ENCODE data around the gene ABRAXAS1. TPM values are rescaled to one million over a fixed set of nuclear protein-coding genes. Genes with fewer than 3 reads are reported as not detected.

Gene ABRAXAS1
- total and polyA plus RNA-seq, 2 of the 13 experiments (the other 11 are each of a cell fraction or from before 2014, with no cell fraction given): 14.1 to 14.7 TPM

- peak; percentile 82 for TF ChIP-seq ARNT2 (CRISPR knock-in tag; IDR thresholded peaks at IDR 0.05; ENCODE audit: low read depth)
- TF ChIP-seq GLMP (CRISPR knock-in tag; IDR thresholded peaks at IDR 0.05; ENCODE audit: borderline replicate concordance): no peak
- no peak for TF ChIP-seq FOXP4 (CRISPR knock-in tag; IDR thresholded peaks at IDR 0.05)
- no peak for TF ChIP-seq ZFAT (CRISPR knock-in tag; conservative IDR thresholded peaks at IDR 0.05)
- 0 out of 2 replicates have a peak, but pooled peaks have one; percentile 49 for TF ChIP-seq NKX3-1 (CRISPR knock-in tag; IDR thresholded peaks at IDR 0.05)
- TF ChIP-seq POGK (CRISPR knock-in tag; conservative IDR thresholded peaks at IDR 0.05): peak; percentile 86; the same call in 1 of the 2 replicates
- TF ChIP-seq ZNF234 (CRISPR knock-in tag; conservative IDR thresholded peaks at IDR 0.05): no peak; the same call in 1 of the 2 replicates
- TF ChIP-seq ZNF75D (CRISPR knock-in tag; IDR thresholded peaks at IDR 0.05; ENCODE audit: borderline replicate concordance): no peak
- TF ChIP-seq SMAD9 (CRISPR knock-in tag; IDR thresholded peaks at IDR 0.05): peak; percentile 94; the same call in 1 of the 2 replicates
- TF ChIP-seq BRF2 (CRISPR knock-in tag; IDR thresholded peaks at IDR 0.05): peak; percentile 91
- 0 out of 2 replicates have a peak, but pooled peaks have one; percentile 62 for TF ChIP-seq NFKBIZ (CRISPR knock-in tag; IDR thresholded peaks at IDR 0.05)
- no peak for TF ChIP-seq TRIM22 (IDR thresholded peaks at IDR 0.05)
- no peak for TF ChIP-seq ARNT (IDR thresholded peaks at IDR 0.05)
- peak; percentile 62; the same call in 1 of the 2 replicates for TF ChIP-seq ISL2 (CRISPR knock-in tag; IDR thresholded peaks at IDR 0.05)
- TF ChIP-seq DNMT1 (CRISPR knock-in tag; IDR thresholded peaks at IDR 0.05): 0 out of 2 replicates have a peak, but pooled peaks have one; percentile 87
- no peak for TF ChIP-seq TSC22D2 (CRISPR knock-in tag; IDR thresholded peaks at IDR 0.05; ENCODE audit: borderline replicate concordance)
- no peak for TF ChIP-seq ATF5 (CRISPR knock-in tag; IDR thresholded peaks at IDR 0.05; ENCODE audit: low read depth)
- peak; percentile 72 for TF ChIP-seq SRSF1 (optimal IDR thresholded peaks at IDR 0.05; ENCODE audit: low read depth, low read length)
- TF ChIP-seq ZNF652 (CRISPR knock-in tag; IDR thresholded peaks at IDR 0.05; ENCODE audit: borderline replicate concordance, low read depth): no peak
- no peak for TF ChIP-seq NFE2L2 (IDR thresholded peaks at IDR 0.05; ENCODE audit: low read length)
Observed at GRCh38 chr4:83484500-83485461, at the start of gene ABRAXAS1 (continued).

Data from HepG2 (cell line).